ENCODE results near the gene GNG4.
A peak's percentile ranks its signal among the peaks of the same experiment; 100 is the strongest.

GNG4 gene

GRCh38 chr1:235649368-235650163, at the start of gene GNG4:
Gene GNG4 (minus strand): TSS chr1:235649784. CDS start chr1:235583838, 65,946 bp downstream.
- Histone ChIP-seq H3K27me3 (replicated peaks; ENCODE audit: control insufficient read depth, insufficient read depth, low read length) (peaks cover 41% of the 10 kb centered on the region), H3K36me3 (ENCODE audit: control insufficient read depth, insufficient read depth, low read length, severe bottlenecking) (no peaks in the 10 kb centered on the region), H3K4me3 (ENCODE audit: low read length) (peak within 1 kb of the TSS; percentile 64), H3K9me3 (ENCODE audit: control insufficient read depth, low read length) (no peaks in the 10 kb centered on the region), H3K9ac (ENCODE audit: low read length) (no peak within 1 kb of the TSS), H3K4me1 (ENCODE audit: control insufficient read depth, insufficient read depth, low read length) (peaks cover 11% of the 10 kb centered on the region)
- DNase-seq (ENCODE audit: low read depth) = peak; percentile 37

GRCh38 chr1:235697508-235697907, 47.9 kb upstream of the GNG4 start:
- Histone ChIP-seq H3K9me3 (ENCODE audit: control insufficient read depth, low read length) (no peaks in the 10 kb centered on the region), H3K9ac (ENCODE audit: low read length) (no peak overlapping the region), H3K27me3 (replicated peaks; ENCODE audit: control insufficient read depth, insufficient read depth, low read length) (no peaks in the 10 kb centered on the region), H3K4me3 (ENCODE audit: low read length) (no peak overlapping the region), H3K4me1 (ENCODE audit: control insufficient read depth, insufficient read depth, low read length) (no peaks in the 10 kb centered on the region), H3K36me3 (ENCODE audit: control insufficient read depth, insufficient read depth, low read length, severe bottlenecking) (peaks cover 35% of the 10 kb centered on the region)
- no peak for DNase-seq (ENCODE audit: low read depth)

GRCh38 chr1:235689356-235689755, 39.8 kb upstream of the GNG4 start:
- peaks cover 36% of the 10 kb centered on the region for H3K36me3 ChIP-seq (ENCODE audit: control insufficient read depth, insufficient read depth, low read length, severe bottlenecking)

GRCh38 chr1:235688096-235688495, 38.5 kb upstream of the GNG4 start:
- DNase-seq (ENCODE audit: low read depth) = no peak
- Histone ChIP-seq H3K4me3 (ENCODE audit: low read length) (no peak overlapping the region), H3K9me3 (ENCODE audit: control insufficient read depth, low read length) (no peaks in the 10 kb centered on the region), H3K36me3 (ENCODE audit: control insufficient read depth, insufficient read depth, low read length, severe bottlenecking) (peaks cover 38% of the 10 kb centered on the region), H3K27me3 (replicated peaks; ENCODE audit: control insufficient read depth, insufficient read depth, low read length) (no peaks in the 10 kb centered on the region), H3K9ac (ENCODE audit: low read length) (no peak overlapping the region), H3K4me1 (ENCODE audit: control insufficient read depth, insufficient read depth, low read length) (no peaks in the 10 kb centered on the region)

More at GRCh38 chr1:235689356-235689755, 39.8 kb upstream of the GNG4 start:
- H3K9ac ChIP-seq (ENCODE audit: low read length) = no peak overlapping the region
- no peak for DNase-seq (ENCODE audit: low read depth)
- H3K4me3 ChIP-seq (ENCODE audit: low read length) = no peak overlapping the region
- H3K4me1 ChIP-seq (ENCODE audit: control insufficient read depth, insufficient read depth, low read length) = no peaks in the 10 kb centered on the region
- no peaks in the 10 kb centered on the region for H3K9me3 ChIP-seq (ENCODE audit: control insufficient read depth, low read length)
- H3K27me3 ChIP-seq (replicated peaks; ENCODE audit: control insufficient read depth, insufficient read depth, low read length) = no peaks in the 10 kb centered on the region

- DNase-seq (ENCODE audit: low read depth) = no peak
- no peaks in the 10 kb centered on the region for H3K27me3 ChIP-seq (replicated peaks; ENCODE audit: control insufficient read depth, insufficient read depth, low read length)
- no peaks in the 10 kb centered on the region for H3K4me1 ChIP-seq (ENCODE audit: control insufficient read depth, insufficient read depth, low read length)
- no peaks in the 10 kb centered on the region for H3K9me3 ChIP-seq (ENCODE audit: control insufficient read depth, low read length)
- no peak overlapping the region for H3K9ac ChIP-seq (ENCODE audit: low read length)
- peaks cover 29% of the 10 kb centered on the region for H3K36me3 ChIP-seq (ENCODE audit: control insufficient read depth, insufficient read depth, low read length, severe bottlenecking)
- H3K4me3 ChIP-seq (ENCODE audit: low read length) = no peak overlapping the region
Measured at GRCh38 chr1:235683653-235684052, 34.1 kb upstream of the GNG4 start.

GRCh38 chr1:235682216-235682615, 32.6 kb upstream of the GNG4 start:
- H3K9ac ChIP-seq (ENCODE audit: low read length) = no peak overlapping the region

GRCh38 chr1:235679644-235680043, 30.1 kb upstream of the GNG4 start:
- Histone ChIP-seq H3K36me3 (ENCODE audit: control insufficient read depth, insufficient read depth, low read length, severe bottlenecking) (peaks cover 37% of the 10 kb centered on the region), H3K9ac (ENCODE audit: low read length) (no peak overlapping the region), H3K4me1 (ENCODE audit: control insufficient read depth, insufficient read depth, low read length) (no peaks in the 10 kb centered on the region), H3K4me3 (ENCODE audit: low read length) (no peak overlapping the region), H3K27me3 (replicated peaks; ENCODE audit: control insufficient read depth, insufficient read depth, low read length) (no peaks in the 10 kb centered on the region), H3K9me3 (ENCODE audit: control insufficient read depth, low read length) (peaks cover 17% of the 10 kb centered on the region)
- no peak for DNase-seq (ENCODE audit: low read depth)

More at GRCh38 chr1:235682216-235682615, 32.6 kb upstream of the GNG4 start:
- Histone ChIP-seq H3K36me3 (ENCODE audit: control insufficient read depth, insufficient read depth, low read length, severe bottlenecking) (peaks cover 25% of the 10 kb centered on the region), H3K9me3 (ENCODE audit: control insufficient read depth, low read length) (no peaks in the 10 kb centered on the region), H3K4me1 (ENCODE audit: control insufficient read depth, insufficient read depth, low read length) (no peaks in the 10 kb centered on the region), H3K4me3 (ENCODE audit: low read length) (no peak overlapping the region), H3K27me3 (replicated peaks; ENCODE audit: control insufficient read depth, insufficient read depth, low read length) (no peaks in the 10 kb centered on the region)
- no peak for DNase-seq (ENCODE audit: low read depth)

GRCh38 chr1:235679005-235679404, 29.4 kb upstream of the GNG4 start:
- H3K27me3 ChIP-seq (replicated peaks; ENCODE audit: control insufficient read depth, insufficient read depth, low read length) = no peaks in the 10 kb centered on the region
- no peak overlapping the region for H3K9ac ChIP-seq (ENCODE audit: low read length)
- no peak overlapping the region for H3K4me3 ChIP-seq (ENCODE audit: low read length)
- peaks cover 41% of the 10 kb centered on the region for H3K36me3 ChIP-seq (ENCODE audit: control insufficient read depth, insufficient read depth, low read length, severe bottlenecking)
- H3K9me3 ChIP-seq (ENCODE audit: control insufficient read depth, low read length) = peaks cover 20% of the 10 kb centered on the region
- no peak for DNase-seq (ENCODE audit: low read depth)
- no peaks in the 10 kb centered on the region for H3K4me1 ChIP-seq (ENCODE audit: control insufficient read depth, insufficient read depth, low read length)

- Histone ChIP-seq H3K27me3 (replicated peaks; ENCODE audit: control insufficient read depth, insufficient read depth, low read length) (no peaks in the 10 kb centered on the region), H3K4me1 (ENCODE audit: control insufficient read depth, insufficient read depth, low read length) (no peaks in the 10 kb centered on the region), H3K36me3 (ENCODE audit: control insufficient read depth, insufficient read depth, low read length, severe bottlenecking) (peaks cover 71% of the 10 kb centered on the region), H3K9me3 (ENCODE audit: control insufficient read depth, low read length) (peaks cover 39% of the 10 kb centered on the region), H3K9ac (ENCODE audit: low read length) (no peak overlapping the region), H3K4me3 (ENCODE audit: low read length) (peak overlapping the region; percentile 13)
- DNase-seq (ENCODE audit: low read depth) = peak; percentile 32
Measured at GRCh38 chr1:235675152-235675890, 25.7 kb upstream of the GNG4 start.

GRCh38 chr1:235673981-235674380, 24.4 kb upstream of the GNG4 start:
- Histone ChIP-seq H3K4me3 (ENCODE audit: low read length) (no peak overlapping the region), H3K9ac (ENCODE audit: low read length) (no peak overlapping the region), H3K27me3 (replicated peaks; ENCODE audit: control insufficient read depth, insufficient read depth, low read length) (no peaks in the 10 kb centered on the region), H3K9me3 (ENCODE audit: control insufficient read depth, low read length) (peaks cover 53% of the 10 kb centered on the region), H3K4me1 (ENCODE audit: control insufficient read depth, insufficient read depth, low read length) (no peaks in the 10 kb centered on the region), H3K36me3 (ENCODE audit: control insufficient read depth, insufficient read depth, low read length, severe bottlenecking) (peaks cover 82% of the 10 kb centered on the region)
- DNase-seq (ENCODE audit: low read depth) = no peak

GRCh38 chr1:235671992-235672391, 22.4 kb upstream of the GNG4 start:
- no peak for DNase-seq (ENCODE audit: low read depth)
- Histone ChIP-seq H3K27me3 (replicated peaks; ENCODE audit: control insufficient read depth, insufficient read depth, low read length) (no peaks in the 10 kb centered on the region), H3K36me3 (ENCODE audit: control insufficient read depth, insufficient read depth, low read length, severe bottlenecking) (peaks cover 79% of the 10 kb centered on the region), H3K4me1 (ENCODE audit: control insufficient read depth, insufficient read depth, low read length) (no peaks in the 10 kb centered on the region), H3K4me3 (ENCODE audit: low read length) (no peak overlapping the region), H3K9me3 (ENCODE audit: control insufficient read depth, low read length) (peaks cover 55% of the 10 kb centered on the region), H3K9ac (ENCODE audit: low read length) (no peak overlapping the region)

Measured in adipocyte (in vitro differentiated cells).